Lung microvascular endothelial cell (primary cell): ENCODE measurements around the gene IFIT2. TPM values are rescaled to one million over a fixed set of nuclear protein-coding genes. Genes with fewer than 3 reads are reported as not detected.
A peak's percentile ranks its signal among the peaks of the same experiment; 100 is the strongest.
"Not testable (repeated sequence)": the region's sequence is repeated elsewhere in the genome, so short reads cannot be mapped to it uniquely, and the experiment has no call there.

Experiments used
- DNase-seq, 2 donors: peaks; one replicate each; pipeline versions ENCODE4 v3.0.0 to v3.0.0-alpha.2; 2010; ENCODE audit warnings: low read depth in 2 of 2
- total RNA-seq: library from RNA; depleted of rRNA; stranded (reverse); fragments of >200 nt; gene quantifications from 2 replicates; pipeline ENCODE4 v1.2.1, GENCODE V29; 2014

IFIT2 gene
- total RNA-seq, 1 donor from 2014 or later, result 8.1 TPM

- peak; percentile 93 to 99 for DNase-seq
Observed at GRCh38 chr10:89279421-89279869, 22.4 kb upstream of the IFIT2 start.

- no peak for DNase-seq
Observed at GRCh38 chr10:89280508-89280907, 21.3 kb upstream of the IFIT2 start.

GRCh38 chr10:89281606-89282395 lies 20.0 kb upstream of the IFIT2 start:
- DNase-seq, result peak; percentile 22 to 72

GRCh38 chr10:89283025-89283935 lies 18.6 kb upstream of the IFIT2 start:
- peak; percentile 16 to 28 for DNase-seq

GRCh38 chr10:89283936-89284475 lies 17.8 kb upstream of the IFIT2 start:
- peak; percentile 47 to 69 for DNase-seq

- not testable (repeated sequence) for DNase-seq
Observed at GRCh38 chr10:89284711-89285110, 17.1 kb upstream of the IFIT2 start.

GRCh38 chr10:89285303-89285702 lies 16.5 kb upstream of the IFIT2 start:
- DNase-seq, result not testable (repeated sequence)

GRCh38 chr10:89294721-89295239 lies 7.1 kb upstream of the IFIT2 start:
- no peak for DNase-seq

- no peak for DNase-seq
Observed at GRCh38 chr10:89295597-89295996, 6.2 kb upstream of the IFIT2 start.

- no peak for DNase-seq
Observed at GRCh38 chr10:89296220-89296648, 5.6 kb upstream of the IFIT2 start.

- no peak for DNase-seq
Observed at GRCh38 chr10:89297356-89297755, 4.5 kb upstream of the IFIT2 start.

GRCh38 chr10:89297791-89298190 lies 4.1 kb upstream of the IFIT2 start:
- no peak for DNase-seq

GRCh38 chr10:89299031-89299430 lies 2.8 kb upstream of the IFIT2 start:
- no peak for DNase-seq

- peak; percentile 49 to 59 for DNase-seq
Observed at GRCh38 chr10:89301232-89301631, 614 bp upstream of the IFIT2 start.

GRCh38 chr10:89302625-89303024 lies 779 bp downstream of the IFIT2 start:
- peak in 1 of 2 donors; percentile 18 for DNase-seq

- DNase-seq, result no peak
Observed at GRCh38 chr10:89303161-89303560, 1.3 kb downstream of the IFIT2 start.

- DNase-seq, result no peak
Observed at GRCh38 chr10:89304026-89304425, 2.2 kb downstream of the IFIT2 start.

- DNase-seq, result no peak
Observed at GRCh38 chr10:89304446-89304845, 2.6 kb downstream of the IFIT2 start.

GRCh38 chr10:89304925-89305324 lies 3.1 kb downstream of the IFIT2 start:
- DNase-seq, result no peak

GRCh38 chr10:89305766-89306433 lies 4.1 kb downstream of the IFIT2 start:
- no peak for DNase-seq
